K562 treated with DMSO at 1 percent for 4 hours (cell line): Measurements from ENCODE around the gene METRN. TPM values are rescaled to one million over a fixed set of nuclear protein-coding genes. Genes with fewer than 3 reads are reported as not detected.

Experiments
- total RNA-seq: library from RNA; unstranded; fragments of 300-600 nt; gene quantifications from 2 replicates; pipeline ENCODE4 v1.2.3, GENCODE V29; 2022; ENCODE audit not compliant: insufficient read depth

METRN gene
- total RNA-seq: 21.4 and 37.4 TPM in 2 replicates

DNA sequence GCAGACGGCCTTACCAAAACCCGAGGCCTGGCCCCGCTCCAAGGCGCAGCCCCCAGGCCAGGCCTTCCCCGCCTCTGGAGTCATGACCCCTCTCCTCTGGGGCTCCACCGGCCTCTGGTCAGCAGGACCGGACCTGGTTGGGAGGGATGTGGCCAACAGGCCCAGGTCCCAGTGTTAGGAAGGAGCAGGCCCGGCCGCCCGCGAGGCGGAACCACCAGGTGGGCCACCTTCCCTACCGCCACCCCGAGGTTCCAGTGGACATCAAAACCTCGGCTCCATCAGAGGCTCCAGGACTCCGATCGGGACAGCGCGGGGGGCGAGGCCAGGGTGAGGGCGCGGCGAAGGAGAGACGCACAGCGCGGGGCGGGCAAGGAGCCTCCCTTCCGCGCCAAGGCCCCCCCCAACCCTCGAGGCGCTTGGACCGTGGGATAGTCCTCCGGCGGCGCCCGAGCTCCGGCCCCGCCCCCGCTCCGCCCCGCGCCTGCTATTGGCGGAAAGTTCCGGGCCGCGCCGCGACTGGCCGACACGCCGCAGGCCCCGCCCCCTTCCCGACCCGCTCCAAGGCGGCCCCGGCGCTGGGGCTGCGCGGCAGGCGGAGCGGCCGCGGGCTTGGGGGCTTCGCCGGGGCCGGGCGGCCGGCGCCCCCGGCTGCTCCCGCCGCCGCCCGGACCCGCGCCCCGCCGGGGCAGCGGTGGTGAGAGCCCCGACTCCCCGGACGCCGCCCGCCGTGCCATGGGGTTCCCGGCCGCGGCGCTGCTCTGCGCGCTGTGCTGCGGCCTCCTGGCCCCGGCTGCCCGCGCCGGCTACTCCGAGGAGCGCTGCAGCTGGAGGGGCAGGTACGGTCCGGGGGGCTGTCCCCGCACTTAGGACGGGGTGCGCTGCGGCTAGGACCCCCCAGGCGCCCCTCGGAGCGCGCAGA, at the start of gene METRN:
Gene METRN, plus strand, starts transcription at position 561 of the 919 bp plus-strand sequence. Its CDS starts 172 bp downstream, at position 733.

DNA sequence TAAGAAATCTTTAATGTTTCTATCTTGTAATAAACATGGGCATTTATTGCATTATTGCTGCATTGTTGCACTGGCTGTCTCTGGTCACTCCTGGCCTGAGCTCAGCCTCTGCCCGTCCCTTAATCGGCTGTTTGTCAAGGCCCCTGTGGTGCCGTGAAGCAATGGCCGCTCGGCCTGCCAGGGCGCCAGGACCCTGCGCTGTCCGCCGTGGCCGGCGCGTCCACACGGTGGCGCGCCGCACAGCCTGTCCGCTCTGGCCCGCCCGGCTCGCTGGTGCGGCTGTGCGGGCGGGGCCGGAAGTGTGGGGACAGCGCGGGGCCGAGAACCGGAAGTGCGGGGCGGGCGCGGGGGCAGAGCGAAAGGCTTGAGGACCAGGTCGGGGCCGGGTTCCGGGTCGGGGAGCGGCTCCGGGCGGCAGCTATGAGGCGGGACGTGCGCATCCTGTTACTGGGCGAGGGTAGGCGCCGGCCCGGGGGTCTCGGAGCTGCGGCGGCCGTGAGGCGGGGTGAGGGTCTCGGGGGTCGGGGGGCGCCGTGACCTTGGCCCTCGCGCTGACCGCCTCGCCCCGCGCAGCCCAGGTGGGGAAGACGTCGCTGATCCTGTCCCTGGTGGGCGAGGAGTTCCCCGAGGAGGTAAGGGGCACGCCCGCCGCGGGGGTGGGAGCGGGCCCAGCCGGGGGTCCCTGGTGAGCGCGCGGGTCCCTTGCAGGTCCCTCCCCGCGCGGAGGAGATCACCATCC, 47.0 kb upstream of the METRN start, which contains the start of gene RHOT2:
Gene RHOT2, plus strand, starts transcription at position 353 of the 739 bp plus-strand sequence. Its CDS starts 68 bp downstream, at position 421.

DNA sequence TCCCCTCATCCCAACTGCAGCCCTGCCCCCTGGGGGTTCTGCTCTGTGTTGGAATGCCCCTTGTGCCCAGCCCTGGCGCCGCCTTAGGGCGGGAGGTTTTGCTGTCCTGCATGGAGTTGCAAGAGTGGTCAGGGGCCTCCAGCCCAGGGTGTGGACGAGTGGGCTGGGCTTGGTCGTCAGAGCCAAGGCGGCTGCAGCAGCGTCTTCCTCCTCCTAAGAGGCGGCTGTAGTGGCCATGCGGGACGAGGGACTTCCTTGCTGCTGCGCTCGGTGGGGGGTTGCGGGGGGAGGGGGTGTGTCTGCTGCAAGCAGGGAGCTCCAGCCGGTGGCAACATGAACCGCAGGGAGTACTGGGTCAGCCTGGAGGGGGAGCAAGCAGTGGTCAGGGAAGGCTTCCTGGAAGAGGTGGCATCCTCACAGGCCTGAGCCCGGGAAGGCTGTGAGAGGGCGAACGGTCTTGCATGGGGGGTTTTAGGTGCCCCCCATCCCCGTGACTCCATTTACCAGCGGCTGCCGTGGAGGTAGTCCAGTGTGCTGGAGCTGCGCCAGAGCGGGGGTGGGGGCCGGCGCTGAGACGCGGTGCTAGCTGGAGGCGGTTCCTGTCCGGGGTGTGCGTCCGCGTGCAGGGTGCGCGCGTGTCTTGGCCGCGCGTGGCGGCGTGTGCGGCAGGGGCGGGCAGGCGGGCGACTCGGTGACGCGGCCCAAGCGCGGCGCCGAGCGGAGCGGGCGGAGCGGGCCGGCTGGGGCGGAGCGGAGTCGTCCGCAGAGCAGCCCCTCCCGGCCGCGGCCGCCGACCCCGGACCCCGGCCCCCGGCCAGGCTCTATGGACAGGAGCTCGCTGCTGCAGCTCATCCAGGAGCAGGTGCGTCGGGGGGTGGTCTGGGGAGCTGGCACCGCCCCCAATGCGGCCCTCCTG, 39.7 kb upstream of the METRN start, which contains the start of gene RHBDL1:
Gene RHBDL1, plus strand, starts transcription at position 704 of the 916 bp plus-strand sequence. Its CDS starts 120 bp downstream, at position 824.

DNA sequence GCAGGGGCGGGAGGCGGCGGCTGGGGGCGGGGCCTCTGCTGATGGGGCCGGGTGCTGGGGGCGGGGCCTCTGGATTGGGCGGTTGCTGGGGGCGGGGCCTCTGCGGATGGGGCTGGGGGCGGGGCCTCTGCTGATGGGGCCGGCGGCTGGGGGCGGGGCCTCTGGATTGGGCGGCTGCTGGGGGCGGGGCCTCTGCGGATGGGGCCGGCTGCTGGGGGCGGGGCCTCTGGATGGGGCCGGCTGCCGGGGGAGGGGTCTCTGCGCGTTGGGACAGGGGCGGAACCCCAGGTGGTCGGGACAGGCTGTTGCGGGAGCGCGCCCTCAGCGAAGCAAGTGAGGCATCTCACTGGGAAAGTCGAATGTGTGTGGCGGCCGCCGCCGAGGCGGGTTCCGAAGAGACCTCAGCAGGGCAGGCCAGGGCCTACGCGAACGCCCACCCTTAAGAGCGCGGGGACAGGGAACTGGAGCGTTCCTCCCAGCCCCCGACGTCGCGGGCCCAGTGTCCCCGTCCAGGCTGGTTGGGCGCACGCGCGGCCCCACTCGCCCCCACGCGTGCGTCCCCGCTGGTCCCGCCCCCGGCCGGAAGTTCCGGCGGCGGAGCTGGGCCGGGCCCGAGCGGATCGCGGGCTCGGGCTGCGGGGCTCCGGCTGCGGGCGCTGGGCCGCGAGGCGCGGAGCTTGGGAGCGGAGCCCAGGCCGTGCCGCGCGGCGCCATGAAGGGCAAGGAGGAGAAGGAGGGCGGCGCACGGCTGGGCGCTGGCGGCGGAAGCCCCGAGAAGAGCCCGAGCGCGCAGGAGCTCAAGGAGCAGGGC, 34.9 kb upstream of the METRN start, which contains the start of gene STUB1:
Gene STUB1, plus strand, starts transcription at position 597 of the 811 bp plus-strand sequence. Its CDS starts 116 bp downstream, at position 713.

DNA sequence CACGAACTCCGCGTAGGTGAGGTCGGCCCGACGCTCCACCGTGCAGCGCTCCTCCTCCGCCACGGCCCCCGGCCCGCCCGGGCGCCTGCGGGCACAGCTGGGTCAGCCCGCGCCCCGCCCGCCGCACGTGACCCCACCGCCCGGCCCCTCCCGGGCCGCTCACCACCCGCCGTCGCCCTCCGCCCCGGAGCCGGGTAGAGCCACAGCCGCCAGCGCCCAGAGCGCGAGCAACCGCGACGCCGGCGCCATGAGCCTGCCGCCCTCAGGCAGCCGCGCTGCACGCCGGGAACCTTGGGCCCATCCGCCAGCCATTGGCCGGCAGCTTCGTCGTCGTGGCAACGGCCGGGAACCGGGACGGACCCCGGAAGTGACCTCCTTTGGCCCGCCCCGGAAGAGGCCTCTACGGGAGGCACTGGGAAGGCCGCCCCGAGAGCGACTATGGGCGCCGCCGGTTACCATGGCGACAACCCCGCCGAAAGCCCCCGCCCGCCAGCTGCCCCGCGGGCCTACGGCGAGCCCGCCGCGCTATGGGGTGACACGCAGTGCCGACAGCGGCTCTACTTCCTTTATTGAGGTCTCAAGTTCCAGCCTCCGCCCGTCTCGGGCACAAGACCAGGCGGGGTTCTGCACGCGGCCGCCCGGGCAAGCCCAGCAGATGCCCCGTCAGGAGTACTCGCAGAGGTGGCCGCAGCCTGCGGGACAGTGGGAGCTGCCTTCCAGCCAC, 30.7 kb upstream of the METRN start, which contains the start of gene JMJD8:
Gene JMJD8, minus strand, starts transcription at position 264 of the 724 bp plus-strand sequence. Its CDS starts 15 bp downstream, at position 249.

DNA sequence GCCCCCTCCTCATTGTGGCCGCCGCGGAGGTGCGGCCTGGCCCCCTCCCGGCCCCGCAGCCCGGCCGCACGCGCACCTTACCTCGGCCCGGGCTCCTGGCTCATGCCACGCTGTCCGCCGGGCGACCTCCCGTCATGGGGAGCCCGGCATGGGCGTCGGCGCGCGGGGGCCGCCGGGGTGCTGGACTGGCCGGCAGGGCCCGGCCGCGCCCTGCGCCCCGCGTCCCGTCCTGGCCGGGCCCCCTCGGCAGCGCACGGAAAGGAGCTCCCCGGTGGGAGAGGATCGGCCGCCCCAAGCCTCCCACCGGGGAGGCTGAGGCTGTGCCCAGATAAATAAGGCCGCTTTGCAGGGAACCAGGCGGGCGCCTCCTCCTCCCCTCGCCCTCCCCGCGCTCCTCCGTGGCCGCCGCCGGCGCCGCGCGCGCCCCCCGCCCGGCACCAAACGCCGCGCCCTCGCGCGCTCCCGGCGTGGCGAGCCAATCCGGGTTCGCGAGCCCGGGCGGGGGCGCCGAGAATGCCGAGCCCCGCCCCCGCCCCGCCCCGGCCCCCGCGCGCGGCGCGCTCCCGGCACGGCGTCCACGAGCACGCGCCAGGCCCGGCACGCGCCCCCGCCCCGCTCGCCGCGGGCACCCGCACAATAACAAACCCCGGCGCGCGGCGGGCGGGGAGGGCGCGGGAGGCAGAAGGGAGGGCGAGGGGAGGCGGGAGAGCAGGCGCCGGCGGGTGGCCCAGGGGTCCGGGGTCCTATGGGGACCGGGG, 9.3 kb upstream of the METRN start, which contains the start of gene FBXL16:
Gene FBXL16, minus strand, starts transcription at position 371 of the 758 bp plus-strand sequence. CDS start 8,396 bp downstream, outside the sequence.

DNA sequence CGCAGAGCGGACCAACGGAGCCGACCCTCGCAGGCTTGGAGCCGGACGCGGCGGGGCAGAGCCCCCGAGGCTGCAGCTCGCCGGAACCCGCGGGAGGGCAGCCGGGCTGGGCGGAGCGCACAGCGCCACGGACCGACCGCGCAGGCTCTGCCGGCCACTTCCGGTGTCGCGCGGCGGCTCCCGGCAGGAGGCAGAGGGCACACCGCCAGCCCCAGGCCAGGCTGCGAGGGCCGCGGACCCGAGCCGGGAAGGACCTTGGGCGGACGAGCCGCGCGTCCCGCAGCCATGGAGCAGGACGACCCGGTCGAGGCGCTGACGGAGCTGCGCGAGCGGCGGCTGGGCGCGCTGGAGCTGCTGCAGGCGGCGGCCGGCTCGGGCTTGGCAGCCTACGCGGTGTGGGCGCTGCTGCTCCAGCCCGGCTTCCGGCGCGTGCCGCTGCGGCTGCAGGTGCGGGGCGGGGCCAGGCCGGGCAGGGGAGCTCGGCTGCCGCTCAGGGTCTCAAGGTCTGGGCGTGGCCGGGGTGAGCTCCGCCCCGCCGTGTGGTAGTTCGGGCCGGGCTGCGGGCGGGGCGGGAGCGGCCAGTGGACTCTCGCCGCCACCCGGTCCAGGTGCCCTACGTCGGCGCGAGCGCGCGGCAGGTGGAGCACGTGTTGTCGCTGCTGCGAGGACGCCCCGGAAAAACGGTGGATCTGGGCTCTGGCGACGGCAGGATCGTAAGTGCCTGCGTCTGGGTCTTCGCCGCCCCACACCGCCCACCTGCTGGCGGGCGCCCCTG, 6.3 kb downstream of the METRN start, which contains the start of gene ANTKMT:
Gene ANTKMT, plus strand, starts transcription at position 157 of the 775 bp plus-strand sequence. Its CDS starts 129 bp downstream, at position 286.

DNA sequence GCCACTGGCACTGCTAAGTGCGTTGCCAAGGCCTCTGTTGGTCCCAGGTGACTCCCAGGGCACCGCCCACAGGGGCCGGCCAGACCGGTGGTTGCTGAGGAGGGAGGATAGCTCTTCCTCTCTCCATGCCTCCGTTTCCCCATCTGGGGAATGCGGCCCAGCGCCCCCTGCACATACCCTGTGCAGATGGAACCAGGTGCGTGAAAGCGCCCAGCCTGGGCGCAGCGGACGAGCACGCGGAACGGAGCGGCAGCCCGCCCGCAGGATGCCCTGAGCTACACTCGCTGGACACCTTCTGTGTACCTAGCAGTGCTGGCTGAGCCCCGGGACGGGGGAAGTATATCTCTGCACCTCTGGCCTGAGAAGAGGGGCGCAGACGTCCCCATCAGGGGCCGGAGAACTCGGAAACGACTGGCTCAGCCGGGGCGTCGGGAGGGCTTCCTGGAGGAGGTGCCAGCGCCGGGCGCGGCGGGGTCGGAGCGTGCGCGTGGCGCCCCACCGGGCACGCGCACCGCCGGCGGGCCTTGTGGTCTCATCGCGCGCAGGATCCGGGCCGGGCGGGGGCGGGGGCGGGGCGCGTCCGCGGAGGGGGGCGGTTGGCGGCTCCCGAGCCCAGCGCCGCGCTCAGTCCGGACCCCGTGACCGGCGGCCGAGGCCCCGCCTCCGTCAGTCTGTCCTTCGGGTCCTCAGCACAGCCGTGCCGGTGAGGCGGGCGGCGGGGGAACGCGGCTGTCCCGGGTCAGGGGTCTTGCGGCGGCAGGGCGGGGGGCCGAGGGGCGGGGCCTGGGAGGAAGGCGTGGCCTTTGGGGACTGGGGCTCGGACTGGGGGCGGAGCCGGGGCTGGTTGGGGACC, 11.7 kb downstream of the METRN start, which contains the start of the genes CCDC78 and HAGHL:
Gene CCDC78, minus strand, starts transcription at position 6 of the 853 bp plus-strand sequence. CDS start 76 bp downstream, outside the sequence.
Gene HAGHL, plus strand, starts transcription at position 669 of the 853 bp plus-strand sequence. CDS start 404 bp downstream, outside the sequence.

DNA sequence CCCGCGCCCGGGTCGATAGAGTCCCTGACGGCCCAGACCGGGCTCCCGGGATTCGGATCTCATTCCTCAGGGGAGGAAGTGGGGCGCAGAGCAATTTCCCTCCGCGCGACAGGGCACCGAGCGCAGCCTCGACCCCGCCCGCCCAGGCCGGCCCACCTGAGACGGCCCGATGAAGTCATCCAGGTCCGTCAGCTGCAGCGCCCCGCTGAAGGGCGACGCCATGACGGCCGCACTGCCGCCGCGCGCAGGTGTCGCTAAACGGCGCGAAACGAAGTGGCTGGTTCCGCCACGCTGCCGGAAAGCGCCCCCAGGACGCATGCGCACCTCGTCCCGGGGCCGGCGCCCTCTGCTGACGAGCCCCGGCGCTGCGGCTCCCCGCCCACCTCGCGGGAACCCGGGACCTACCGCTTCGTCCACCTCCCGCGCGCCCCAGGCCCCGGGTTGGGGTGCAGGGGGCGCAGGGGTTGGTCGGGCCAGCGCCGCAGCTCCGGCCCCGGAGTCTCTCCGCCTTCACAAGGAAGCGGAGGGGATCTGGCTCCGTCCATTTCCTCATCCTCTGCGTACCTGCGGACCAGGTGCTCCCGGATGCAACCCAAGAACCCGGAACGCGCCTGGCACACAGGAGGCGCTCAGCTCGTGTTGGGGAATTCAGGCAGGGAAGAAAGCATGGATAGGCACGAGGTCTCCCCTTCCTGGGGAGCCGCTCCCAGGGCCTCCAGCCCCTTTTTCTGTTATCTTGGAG, 26.0 kb downstream of the METRN start, which contains the start of gene CIAO3:
Gene CIAO3, minus strand, starts transcription at position 234 of the 742 bp plus-strand sequence. Its CDS starts 12 bp downstream, at position 222.

DNA sequence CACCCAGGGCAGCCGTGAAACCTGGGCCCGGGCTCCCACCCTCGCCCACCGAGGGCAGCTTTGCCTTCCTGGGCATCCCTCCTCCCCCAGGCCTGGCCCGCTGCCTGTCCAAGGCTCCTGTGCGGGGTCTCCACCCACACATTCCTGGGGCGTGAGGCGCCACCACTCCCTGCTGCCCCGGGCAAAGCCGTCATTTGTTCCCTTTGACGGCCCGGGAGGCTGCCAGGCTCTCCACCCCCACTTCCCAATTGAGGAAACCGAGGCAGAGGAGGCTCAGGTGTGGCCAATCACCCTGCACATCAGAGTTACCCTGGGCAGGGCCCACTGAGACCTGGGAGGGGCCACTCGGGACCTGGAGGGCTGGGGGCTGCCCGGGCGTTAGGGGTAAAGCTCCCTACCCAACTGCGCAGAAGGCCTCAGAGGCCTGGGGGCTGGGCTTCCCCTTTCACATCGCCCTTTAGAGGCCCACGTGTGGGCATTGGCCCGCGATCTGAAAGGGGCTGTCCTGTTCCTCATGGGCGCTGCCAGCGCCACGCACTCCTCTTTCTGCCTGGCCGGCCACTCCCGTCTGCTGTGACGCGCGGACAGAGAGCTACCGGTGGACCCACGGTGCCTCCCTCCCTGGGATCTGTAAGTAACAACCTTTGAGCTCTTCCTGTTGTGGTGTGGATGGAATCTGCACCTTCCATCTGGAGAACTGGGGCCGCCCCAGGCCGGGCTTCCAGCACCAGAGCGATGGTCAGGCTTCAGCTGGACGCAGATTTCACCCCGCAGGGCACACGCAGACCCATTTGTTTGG, 45.8 kb downstream of the METRN start, which contains the start of gene MSLN:
Gene MSLN, plus strand, starts transcription at position 190 of the 799 bp plus-strand sequence. CDS start 1,947 bp downstream, outside the sequence.

Other genes starting within 250 kb of the METRN start
- 55.1 and 67.7 TPM in 2 replicates for gene CAPN15, start 187.4 kb upstream of the METRN start, total RNA-seq
- gene PRR35, start 154.7 kb upstream of the METRN start, total RNA-seq: not detected in 2 replicates
- gene NHLRC4, start 148.1 kb upstream of the METRN start, total RNA-seq: 4.3 and 5.8 TPM in 2 replicates
- 36.7 and 38.3 TPM in 2 replicates for gene PIGQ, start 145.2 kb upstream of the METRN start, total RNA-seq
- 25.1 and 27.0 TPM in 2 replicates for gene RAB40C, start 125.1 kb upstream of the METRN start, total RNA-seq
- 8.4 and 9.7 TPM in 2 replicates for gene WFIKKN1, start 84.1 kb upstream of the METRN start, total RNA-seq
- gene METTL26, start 78.8 kb upstream of the METRN start, total RNA-seq: 176 and 186 TPM in 2 replicates
- gene MCRIP2, start 73.3 kb upstream of the METRN start, total RNA-seq: 83.7 and 110 TPM in 2 replicates
- 3.4 and 4.8 TPM in 2 replicates for gene WDR90, start 65.8 kb upstream of the METRN start, total RNA-seq
- gene RHOT2, start 47.0 kb upstream of the METRN start, total RNA-seq: 128 and 154 TPM in 2 replicates
- 2.8 and 4.2 TPM in 2 replicates for gene RHBDL1, start 39.4 kb upstream of the METRN start, total RNA-seq
- gene STUB1, start 34.7 kb upstream of the METRN start, total RNA-seq: 129 and 139 TPM in 2 replicates
- gene JMJD8, start 30.8 kb upstream of the METRN start, total RNA-seq: 88.7 and 91.8 TPM in 2 replicates
- gene WDR24, start 24.7 kb upstream of the METRN start, total RNA-seq: 19.6 and 21.8 TPM in 2 replicates
- 3.4 and 6.3 TPM in 2 replicates for gene FBXL16, start 9.3 kb upstream of the METRN start, total RNA-seq
- 56.5 and 66.4 TPM in 2 replicates for gene ANTKMT, start 6.0 kb downstream of the METRN start, total RNA-seq
- gene CCDC78, start 11.3 kb downstream of the METRN start, total RNA-seq: 0.51 and 1.4 TPM in 2 replicates
- 30.6 and 31.8 TPM in 2 replicates for gene HAGHL, start 12.0 kb downstream of the METRN start, total RNA-seq
- gene CIAO3, start 25.9 kb downstream of the METRN start, total RNA-seq: 26.1 and 31.9 TPM in 2 replicates
- not detected in 2 replicates for gene MSLN, start 45.6 kb downstream of the METRN start, total RNA-seq
- 45.1 and 50.9 TPM in 2 replicates for gene RPUSD1, start 73.3 kb downstream of the METRN start, total RNA-seq
- gene CHTF18, start 73.5 kb downstream of the METRN start, total RNA-seq: 25.9 and 26.9 TPM in 2 replicates
- not detected in 2 replicates for gene GNG13, start 85.6 kb downstream of the METRN start, total RNA-seq